CD4-positive, alpha-beta T cell treated with Interleukin-17A for 1 hour (primary cell): ENCODE results near the gene TIMP3.

Experiments used
- DNase-seq: peaks from one replicate; pipeline ENCODE4 v3.0.0-alpha.2; 2020

The TIMP3 gene

DNA sequence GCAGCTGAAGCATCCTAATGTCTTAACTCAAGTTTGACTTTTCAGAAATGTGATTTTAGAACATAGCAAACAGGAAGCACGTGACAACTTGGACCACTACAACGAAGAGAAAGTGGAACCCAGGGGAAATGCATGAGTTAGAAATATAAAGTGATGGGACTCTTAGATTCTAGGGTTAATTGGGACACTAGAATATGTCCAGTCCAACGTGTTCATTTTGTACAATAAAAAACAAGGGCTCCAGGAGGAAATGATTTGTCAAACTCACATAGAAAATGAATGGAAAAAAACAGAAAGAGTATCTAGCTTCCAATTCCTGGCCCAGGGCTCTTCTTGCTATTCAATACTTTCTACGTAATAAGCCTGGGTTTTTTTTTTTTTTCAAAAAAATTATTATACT is 30.7 kb downstream of the TIMP3 start:
- DNase-seq, result no peak

DNA sequence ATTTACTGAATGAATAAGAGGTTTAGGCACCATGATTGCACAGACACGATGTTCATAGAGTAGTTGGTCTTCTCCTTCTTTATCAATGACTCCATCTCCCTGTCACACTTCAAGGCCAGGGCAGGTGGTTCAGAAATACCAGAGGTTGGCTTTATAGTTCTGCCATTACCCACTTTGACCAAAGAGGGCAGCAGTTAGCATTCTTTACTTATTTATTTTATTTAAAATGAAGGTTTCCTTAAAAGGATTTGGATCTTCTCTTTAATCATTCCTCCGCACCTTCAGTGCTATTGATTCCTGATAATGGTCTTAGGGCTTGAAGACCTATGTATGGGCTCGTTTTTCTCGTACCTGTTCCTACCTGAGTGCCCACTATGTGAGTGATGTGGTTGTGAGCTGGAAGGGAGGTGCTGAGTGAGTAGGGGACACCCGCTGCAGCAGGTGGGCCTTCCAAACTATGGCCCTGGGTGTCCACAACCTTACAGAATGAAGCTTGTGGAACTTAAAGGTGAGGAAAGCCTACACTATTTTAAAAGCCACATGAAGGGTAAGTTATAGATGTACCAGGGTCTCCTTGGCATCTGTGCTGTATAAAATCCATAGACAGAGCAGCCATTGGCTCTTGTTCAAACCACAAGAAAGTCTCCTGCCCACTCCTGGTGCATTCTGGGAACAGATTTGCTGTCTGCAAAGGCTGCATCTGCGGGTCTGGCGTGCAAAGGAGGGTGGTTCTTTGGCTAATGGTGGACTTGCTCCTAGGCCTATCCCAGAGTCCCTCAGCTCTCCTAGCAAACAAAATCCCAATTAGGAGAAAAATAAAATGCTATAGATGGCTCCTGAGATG is 35.0 kb downstream of the TIMP3 start:
- no peak for DNase-seq

DNA sequence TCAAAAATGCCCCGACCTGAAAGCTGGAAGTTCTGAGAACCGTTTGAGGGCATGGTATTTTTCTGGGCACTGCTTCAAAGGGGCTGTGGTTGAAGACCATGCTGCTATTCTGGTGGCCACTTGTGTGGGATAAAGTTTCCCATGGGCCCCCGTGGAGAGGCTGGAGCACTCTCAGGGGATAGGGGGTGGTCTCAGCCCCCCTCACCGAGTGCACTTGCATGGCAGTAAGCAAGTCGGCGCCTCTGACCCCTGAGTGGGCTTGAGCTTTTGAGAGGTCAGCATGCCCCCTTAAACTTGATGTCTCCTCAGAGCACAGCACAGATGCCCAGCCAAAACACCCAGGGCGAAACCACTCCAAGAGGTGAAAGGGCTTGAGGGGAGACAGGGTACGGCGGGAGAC is 35.6 kb downstream of the TIMP3 start:
- no peak for DNase-seq

- DNase-seq, result no peak
Measured at GRCh38 chr22:32837803-32838202, 36.3 kb downstream of the TIMP3 start.

GRCh38 chr22:32839831-32840584 is 38.5 kb downstream of the TIMP3 start:
- DNase-seq, result no peak

DNA sequence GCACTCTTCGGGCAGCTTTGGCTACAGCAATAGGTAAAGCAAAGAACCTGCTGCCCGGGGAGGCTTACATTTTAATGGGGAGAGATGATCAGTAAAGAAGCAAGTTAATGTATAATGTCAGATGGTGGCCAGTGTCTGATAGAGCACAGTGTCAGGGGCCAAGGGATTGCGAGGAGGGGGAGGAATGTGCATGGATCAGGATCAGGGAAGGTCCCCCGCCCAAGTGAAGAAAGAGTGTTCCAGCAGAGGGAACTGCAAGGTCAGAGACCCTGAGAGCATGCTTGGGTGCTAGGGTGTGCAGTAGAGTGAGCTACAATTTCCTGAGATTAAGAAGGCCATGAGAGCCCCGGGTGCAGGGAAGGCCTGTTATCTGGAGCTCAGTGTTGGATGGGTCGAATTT is 39.7 kb downstream of the TIMP3 start:
- DNase-seq, result no peak

- DNase-seq, result no peak
Measured at GRCh38 chr22:32842486-32842885, 41.0 kb downstream of the TIMP3 start.

DNA sequence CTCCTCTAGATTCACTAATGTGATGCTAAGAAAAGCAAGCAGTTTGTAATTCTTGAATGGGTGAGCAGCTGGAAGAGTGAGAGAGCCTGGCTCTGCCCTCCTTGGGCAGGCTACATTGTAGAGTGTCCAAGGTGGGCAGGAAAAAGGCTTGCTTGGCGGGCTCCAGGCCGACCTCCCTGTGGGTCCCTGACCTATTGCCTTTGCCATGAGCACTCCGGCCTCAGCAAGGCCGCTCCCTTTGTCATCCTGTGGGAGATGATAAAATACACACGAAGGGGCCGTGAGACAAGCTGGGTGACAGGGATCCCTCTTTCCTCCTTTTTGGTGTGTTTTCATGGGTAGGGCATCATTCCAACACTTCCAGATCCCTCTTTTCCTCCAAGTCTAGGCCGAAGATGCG is 41.8 kb downstream of the TIMP3 start:
- DNase-seq, result no peak

DNA sequence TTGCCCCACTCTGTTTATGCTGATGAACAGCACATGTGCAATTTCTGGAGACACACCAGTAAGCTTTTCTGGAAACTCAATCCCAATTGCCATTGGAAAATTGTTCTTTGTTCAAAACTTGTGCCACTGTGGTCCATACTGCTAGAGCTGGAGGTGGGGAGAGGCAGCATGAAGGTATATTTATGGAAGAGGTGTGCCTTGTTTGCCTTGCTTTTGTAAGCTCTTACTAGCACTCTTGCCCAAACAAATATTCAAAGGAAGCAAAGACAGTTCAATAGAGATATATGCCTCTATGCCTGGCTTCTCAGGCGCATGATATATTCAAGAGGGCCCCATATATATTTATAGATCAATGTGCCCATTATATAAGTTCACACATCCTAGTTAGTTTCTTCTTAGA is 42.7 kb downstream of the TIMP3 start:
- DNase-seq, result no peak

- DNase-seq, result no peak
Measured at GRCh38 chr22:32846780-32847491, 45.4 kb downstream of the TIMP3 start.

- DNase-seq, result no peak
Measured at GRCh38 chr22:32848226-32848625, 46.7 kb downstream of the TIMP3 start.

DNA sequence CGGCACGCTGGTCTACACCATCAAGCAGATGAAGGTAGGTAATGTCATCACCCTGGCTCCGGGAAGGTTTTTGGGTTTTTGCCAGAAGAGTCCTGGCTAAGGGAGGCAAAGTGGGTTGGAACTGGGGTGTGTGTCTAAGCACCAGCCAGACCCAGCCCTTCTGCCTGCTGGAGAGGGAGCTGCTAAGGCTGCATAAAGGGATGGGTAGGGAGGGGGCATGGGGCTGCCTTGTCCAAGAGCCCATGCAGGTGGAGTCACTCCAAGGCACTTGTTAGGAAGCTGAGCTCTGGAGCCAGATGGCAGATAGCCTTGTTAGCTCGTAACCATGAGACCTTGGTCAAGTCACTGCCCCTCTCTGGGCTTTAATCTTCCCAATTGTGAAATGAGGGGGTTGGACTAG is 48.0 kb downstream of the TIMP3 start:
- no peak for DNase-seq

DNA sequence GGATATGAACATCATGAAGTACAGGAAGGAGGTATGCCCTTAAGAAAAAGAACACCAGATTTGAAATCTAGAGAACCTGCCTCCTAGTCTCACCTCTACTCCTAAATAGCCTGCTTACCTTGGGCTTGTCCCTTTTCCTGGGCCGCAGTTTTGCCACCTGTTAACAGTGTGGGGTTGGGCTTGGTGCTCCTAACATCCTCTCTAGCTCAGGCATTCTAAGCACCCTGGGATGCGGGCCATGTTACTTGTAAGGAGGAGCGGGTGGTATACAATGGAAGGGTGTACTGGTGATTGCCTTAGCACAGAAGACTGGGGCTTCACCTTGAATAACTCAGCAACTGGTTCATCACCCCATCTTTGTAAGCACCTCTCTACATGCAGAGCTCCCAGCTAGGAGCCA is 48.7 kb downstream of the TIMP3 start:
- no peak for DNase-seq

DNA sequence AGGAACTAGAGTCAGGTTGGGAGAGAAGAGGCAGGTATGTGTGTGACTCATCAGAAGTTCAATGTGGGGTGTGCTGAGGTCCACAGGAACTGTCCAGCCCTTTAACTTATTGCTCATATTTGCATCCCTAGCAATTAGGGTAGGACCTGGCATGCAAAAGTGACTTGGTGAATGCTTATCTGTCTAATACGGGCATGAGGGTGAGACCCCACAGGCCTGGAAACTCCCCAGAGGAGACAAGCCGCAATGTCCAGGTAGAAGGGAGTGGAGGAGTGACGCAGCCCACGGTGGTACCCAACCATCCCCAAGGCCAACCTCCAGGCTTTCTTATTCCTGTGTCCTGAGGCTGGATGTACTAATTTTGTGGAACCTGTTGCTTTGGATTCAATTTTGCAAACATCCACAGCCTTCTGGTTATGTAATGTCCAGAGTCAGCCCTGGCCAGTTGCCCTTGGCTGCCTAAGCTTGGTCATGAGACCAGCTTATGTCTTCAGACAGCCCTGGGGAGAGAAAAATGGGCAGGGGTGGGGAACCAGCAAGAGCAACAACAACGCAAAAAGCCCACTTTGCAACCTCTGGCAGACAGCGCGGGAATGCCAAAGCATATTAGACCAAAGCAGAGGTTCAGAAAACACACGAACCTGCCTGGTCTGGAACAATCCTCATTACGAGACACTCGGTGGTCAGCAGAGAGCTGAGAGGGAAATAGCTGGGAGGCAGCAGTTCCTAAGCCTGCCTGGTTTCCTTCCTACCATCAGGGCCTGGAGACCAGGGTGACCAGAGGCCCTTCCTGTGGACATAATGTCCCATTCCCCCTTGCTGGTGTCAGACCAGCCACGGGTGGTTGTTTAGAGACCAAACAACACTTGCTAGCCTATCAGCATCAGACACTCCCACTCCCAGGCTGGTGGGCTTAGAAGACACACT is 49.3 kb downstream of the TIMP3 start:
- no peak for DNase-seq

DNA sequence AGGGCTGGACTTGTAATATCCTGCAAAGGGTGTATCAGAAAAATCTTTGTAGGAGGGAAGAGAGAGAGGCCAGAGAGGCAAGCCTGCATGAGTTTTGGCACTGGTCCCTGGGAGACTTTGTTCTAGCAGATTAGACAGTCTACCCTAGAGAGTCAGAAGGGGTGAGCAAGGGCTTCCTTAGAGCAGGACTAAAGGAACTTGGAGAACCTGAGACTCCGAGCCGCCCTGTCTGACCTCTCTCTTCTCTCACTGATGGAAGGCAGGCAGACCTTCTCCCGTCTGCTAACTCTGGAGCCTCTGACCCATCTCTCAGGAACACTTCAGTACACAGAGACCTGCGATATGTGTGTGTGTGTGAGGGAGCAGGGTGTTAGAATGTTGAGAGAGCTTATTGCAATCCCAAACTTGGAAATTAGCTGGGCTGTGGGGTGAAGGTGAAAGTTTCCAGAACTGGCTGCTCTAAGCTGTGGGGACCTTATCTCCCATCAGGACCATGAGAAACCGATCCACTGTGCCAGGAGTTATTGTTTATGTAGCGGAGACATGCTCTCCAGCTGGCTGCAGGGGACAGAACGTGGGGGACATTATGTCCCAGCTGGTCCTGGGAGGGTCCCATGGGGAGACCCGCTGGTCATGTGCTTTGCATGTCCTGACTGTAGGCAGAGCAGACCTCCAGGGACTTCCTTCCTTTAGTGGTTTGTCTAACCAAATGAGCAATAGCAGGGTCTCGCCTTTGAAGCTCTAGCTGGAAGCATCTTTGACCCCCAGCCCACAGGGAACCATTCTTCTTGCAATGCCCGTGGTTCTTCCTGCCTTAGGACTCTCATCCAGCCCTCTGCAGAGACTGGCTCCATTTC is 51.1 kb downstream of the TIMP3 start:
- no peak for DNase-seq

- no peak for DNase-seq
Measured at GRCh38 chr22:32853662-32854061, 52.2 kb downstream of the TIMP3 start.

- DNase-seq, result no peak
Measured at GRCh38 chr22:32854351-32854804, 52.9 kb downstream of the TIMP3 start.

GRCh38 chr22:32855045-32855756 is 53.7 kb downstream of the TIMP3 start:
- DNase-seq, result no peak

GRCh38 chr22:32858121-32858703 is 56.7 kb downstream of the TIMP3 start:
- no peak for DNase-seq

- no peak for DNase-seq
Measured at GRCh38 chr22:32858957-32859356, 57.5 kb downstream of the TIMP3 start.
